Transverse colon (tissue), 3 donors: ENCODE data around the gene ULBP2.
"Not testable (repeated sequence)": the region's sequence is repeated elsewhere in the genome, so short reads cannot be mapped to it uniquely, and the experiment has no call there.

Source experiments
- EP300 ChIP-seq: sonication (generic); formaldehyde crosslinking; IDR thresholded peaks from one replicate; pipeline ENCODE4 v1.6.1; 2017; ENCODE audit warnings: antibody characterized with exemption, low read depth
- TF ChIP-seq, protein P1 (sequence below), 5 experiments: fragments of 200-600 bp in 3 of 5; fragments of 450-650 bp in 2 of 5; sonication (generic) in 3 of 5; IDR thresholded peaks; 1 replicate in 2 of 5; 2 replicates in 3 of 5; pipeline ENCODE4 v1.5.1; 2016 to 2017; ENCODE audit warnings: antibody characterized with exemption in 5 of 5, inconsistent platforms in 3 of 5, mild to moderate bottlenecking in 2 of 5, moderate library complexity in 1 of 5

DNA sequence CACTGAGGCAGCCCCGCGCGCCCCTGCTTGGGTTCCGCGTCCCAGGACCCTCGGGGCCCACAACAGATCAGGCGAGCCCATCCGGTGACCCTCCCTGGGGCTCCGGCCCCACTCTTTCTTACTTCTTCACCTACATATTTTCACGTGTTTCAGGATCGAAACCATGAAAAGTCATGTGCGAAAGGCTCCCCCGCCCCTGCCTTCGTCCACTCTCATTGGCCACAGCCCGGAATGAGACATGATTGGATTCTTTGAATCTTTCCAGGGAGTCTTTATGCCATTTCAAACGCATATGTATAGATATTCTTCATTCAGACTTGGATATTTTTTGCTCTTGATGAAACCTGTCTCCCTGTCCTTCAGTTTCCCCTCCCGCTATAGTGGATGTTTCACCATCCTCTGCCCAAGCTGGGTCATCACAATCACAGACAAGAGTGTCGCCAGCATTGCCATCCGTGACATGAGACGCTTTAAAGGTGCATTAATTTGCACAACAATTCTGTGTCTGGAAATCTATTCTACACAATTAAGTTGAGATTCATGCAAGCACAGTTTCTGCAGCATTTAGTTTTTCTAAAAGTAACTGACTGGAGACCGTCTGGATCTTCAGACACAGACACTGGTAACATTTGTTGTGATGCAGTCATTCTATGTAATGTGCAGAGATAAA is 13.3 kb downstream of the ULBP2 start:
- not testable (repeated sequence) for TF ChIP-seq EP300
- TF ChIP-seq, protein P1, sequence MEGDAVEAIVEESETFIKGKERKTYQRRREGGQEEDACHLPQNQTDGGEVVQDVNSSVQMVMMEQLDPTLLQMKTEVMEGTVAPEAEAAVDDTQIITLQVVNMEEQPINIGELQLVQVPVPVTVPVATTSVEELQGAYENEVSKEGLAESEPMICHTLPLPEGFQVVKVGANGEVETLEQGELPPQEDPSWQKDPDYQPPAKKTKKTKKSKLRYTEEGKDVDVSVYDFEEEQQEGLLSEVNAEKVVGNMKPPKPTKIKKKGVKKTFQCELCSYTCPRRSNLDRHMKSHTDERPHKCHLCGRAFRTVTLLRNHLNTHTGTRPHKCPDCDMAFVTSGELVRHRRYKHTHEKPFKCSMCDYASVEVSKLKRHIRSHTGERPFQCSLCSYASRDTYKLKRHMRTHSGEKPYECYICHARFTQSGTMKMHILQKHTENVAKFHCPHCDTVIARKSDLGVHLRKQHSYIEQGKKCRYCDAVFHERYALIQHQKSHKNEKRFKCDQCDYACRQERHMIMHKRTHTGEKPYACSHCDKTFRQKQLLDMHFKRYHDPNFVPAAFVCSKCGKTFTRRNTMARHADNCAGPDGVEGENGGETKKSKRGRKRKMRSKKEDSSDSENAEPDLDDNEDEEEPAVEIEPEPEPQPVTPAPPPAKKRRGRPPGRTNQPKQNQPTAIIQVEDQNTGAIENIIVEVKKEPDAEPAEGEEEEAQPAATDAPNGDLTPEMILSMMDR (IDR thresholded peaks at IDR 0.05), result not testable (repeated sequence)
